GM18507 (cell line): ENCODE results near the gene PHLDA2.
A peak's percentile ranks its signal among the peaks of the same experiment; 100 is the strongest.

Experiments used
- DNase-seq: peaks from one replicate; pipeline ENCODE4 v3.0.0; 2011; ENCODE audit warnings: low read depth; ENCODE audit not compliant: insufficient read length; ENCODE audit errors: extremely low spot score
- FAIRE-seq: peaks from 2 replicates; lab custom pipeline; 2011; peaks lifted over from hg19 to GRCh38; lab: Jason Lieb, UNC

The PHLDA2 gene

DNA sequence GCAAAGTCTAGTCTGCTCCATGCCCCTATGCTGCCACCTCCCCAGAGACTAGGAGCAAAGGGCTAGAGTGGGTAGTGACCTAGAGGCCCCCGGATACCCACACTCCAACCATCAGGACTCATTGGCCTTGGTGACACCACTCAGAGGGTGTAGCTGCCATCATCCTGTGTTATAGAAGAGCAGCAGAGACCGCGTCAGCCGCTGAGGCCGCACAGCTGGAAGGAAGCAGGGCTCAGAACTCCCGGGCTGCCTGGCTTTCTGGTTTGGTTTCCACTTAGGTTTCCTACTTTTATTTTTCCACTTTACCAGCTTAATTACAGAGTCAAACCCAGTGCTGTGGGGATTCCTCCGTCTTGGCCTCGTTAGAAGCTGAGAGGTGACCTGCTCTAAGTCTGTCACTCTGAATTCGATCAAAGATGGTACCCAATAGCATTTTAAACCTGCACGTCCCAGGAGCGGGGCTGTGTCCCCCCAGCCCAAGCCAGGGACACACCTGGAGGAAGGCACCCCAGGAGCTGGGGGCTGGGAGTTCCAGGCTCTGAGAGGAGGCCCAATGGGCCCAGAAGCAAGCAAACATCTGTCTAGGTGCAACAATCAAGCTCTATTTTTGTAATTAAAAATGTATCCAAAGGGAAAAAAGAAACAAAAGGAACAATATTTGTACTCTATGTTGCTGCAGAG is 41.6 kb downstream of the PHLDA2 start:
- no peak for DNase-seq

DNA sequence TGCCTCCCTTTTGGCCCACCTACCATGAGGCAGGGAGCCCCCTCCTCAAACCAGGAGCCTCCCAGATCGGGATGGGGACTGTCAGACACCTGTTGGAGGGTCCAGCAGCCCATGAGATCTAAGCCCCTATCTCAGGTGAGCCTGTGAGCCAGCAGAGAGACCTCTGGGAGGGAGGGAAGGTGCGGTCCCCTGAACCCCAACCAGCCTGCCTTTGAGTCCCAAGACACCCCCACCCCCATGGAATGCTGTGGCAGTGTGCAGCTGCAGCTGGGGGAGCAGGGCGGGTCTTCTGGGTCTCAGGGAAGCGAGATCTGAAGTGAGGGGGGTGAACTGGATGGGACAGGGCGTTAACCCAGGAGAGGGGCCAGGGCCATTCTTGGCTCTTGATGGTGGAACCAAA is 42.3 kb downstream of the PHLDA2 start:
- DNase-seq (no peak), FAIRE-seq (no peak)

More for the DNA sequence above, 41.6 kb downstream of the PHLDA2 start:
- no peak for FAIRE-seq

DNA sequence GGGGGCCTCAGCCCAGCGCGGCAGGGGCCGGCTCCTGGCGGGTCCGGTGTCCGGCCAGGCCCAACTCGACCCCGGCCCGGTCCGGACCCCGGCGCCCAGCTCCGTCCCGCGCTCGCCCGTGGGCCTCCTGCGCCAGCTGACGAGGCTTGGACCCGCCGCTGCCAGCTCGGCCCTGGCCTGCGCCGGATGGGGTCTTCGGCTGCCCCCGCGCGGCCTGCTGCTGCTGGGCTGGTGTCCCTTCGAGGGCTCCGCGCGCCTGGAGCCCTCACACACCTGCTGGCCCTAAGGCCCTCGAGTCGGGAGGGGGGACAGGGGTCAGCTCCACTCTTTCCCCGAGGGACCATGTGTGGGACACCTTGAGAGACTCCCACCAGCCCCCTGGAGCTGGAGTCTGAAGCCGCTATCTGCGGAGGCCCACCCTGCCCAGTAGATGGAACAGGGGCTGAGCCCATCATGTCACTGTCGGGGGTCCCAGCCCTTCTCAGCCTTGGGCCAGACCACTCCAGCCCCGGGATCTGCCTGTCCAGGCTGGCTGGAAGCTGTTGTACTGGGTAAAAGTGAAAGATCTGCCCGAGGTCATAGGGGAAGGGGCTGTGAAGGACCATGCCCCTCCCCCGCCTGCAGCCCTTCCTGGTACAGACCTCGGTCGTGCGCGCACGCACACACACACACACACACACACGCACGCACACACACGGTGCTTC is 42.9 kb downstream of the PHLDA2 start:
- no peak for FAIRE-seq
- no peak for DNase-seq

DNA sequence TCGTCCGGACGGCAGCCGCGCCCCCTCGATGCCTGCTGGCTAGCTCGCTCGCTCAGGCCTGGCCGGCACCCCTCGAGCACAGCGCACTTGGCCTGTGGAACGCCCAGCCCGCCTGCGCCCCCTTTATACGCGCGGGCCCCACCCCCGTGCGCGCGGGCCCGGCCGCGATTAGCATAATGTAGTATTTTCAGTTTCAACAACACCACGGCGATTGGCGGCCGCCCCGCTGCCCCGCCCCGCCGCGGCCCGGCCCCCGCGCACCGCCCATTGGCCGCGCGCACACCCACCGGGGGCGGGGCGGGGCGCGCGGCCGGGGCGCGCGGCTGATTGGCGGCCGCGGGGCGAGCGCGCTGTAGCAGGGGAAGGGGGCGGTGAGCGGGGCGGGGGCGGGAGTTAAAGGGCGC is 43.5 kb downstream of the PHLDA2 start, which contains the start of gene CDKN1C:
TSS of gene CDKN1C (minus strand) at position 98 of the 404 bp plus-strand sequence. CDS start 319 bp downstream, outside the sequence.
- peak; percentile 84 for DNase-seq
- peak; percentile 59 for FAIRE-seq

DNA sequence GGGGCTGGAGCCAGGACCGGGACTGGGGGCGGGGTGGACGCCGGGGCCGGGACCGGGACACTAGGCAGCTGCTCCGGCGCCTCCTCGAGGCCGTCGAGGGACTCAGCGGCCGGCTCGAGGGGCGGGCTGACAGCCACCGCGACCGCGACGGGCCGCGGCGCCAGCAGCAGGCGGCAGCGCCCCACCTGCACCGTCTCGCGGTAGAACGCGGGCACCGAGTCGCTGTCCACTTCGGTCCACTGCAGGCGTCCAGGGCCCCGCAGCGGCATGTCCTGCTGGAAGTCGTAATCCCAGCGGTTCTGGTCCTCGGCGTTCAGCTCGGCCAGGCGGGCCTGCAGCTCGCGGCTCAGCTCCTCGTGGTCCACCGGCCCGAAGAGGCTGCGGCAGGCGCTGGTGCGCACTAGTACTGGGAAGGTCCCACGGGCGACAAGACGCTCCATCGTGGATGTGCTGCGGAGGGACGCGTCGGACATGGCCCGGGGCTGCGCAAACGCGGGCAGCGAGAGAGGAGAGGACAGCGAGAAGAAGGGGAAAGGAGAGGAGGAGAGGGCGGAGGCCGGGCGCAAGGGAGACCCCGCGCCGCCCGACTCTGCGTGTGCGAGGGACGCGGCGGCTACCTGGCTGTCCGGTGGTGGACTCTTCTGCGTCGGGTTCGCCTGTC is 44.1 kb downstream of the PHLDA2 start:
- DNase-seq (no peak), FAIRE-seq (no peak)

DNA sequence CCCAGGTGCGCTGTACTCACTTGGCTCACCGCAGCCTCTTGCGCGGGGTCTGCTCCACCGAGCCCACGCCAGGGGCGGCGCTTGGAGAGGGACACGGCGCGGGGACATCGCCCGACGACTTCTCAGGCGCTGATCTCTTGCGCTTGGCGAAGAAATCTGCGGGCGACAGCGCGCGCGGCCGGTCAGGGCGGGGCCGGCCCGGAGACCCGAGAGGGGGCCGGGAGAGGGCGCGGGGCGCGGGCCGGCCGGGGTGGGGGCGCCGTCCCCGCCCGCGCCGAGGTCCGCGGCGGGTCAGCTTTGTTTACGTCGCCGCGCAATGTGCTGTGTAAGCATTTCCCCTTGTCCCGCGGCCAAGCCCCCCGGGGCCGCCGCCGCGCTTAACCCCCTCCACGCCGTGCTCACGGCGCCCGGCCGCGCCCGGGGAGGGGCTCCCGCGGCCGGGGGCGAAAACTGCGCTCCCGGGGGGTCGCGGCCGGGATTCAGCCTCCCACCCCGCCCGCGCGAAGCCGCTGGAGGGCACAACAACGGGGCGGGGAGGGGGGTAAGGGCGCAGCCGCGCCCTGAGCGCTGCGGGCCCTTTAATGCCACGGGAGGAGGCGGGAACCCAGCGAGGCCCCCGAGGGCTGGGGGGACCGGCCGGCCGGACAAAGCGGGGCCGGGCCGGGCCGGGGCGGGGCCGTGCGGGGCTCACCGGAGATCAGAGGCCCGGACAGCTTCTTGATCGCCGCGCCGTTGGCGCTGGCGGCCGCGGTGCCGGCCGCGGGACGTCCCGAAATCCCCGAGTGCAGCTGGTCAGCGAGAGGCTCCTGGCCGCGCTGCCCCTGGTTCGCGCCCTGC is 45.0 kb downstream of the PHLDA2 start:
- FAIRE-seq (no peak), DNase-seq (no peak)

DNA sequence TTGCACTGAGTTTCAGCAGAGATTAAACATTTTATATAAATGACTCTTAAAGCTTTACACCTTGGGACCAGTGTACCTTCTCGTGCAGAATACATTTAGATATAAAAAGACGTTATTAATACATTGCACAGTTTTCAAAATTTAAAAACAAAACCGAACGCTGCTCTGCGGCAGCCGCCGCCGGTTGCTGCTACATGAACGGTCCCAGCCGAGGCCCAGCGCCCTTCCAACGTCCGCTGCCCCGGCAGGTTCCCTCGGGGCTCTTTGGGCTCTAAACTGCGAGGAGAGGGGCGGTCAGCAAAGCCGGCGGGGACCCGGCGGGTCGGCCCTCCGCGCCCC is 45.6 kb downstream of the PHLDA2 start:
- DNase-seq: no peak
- no peak for FAIRE-seq

DNA sequence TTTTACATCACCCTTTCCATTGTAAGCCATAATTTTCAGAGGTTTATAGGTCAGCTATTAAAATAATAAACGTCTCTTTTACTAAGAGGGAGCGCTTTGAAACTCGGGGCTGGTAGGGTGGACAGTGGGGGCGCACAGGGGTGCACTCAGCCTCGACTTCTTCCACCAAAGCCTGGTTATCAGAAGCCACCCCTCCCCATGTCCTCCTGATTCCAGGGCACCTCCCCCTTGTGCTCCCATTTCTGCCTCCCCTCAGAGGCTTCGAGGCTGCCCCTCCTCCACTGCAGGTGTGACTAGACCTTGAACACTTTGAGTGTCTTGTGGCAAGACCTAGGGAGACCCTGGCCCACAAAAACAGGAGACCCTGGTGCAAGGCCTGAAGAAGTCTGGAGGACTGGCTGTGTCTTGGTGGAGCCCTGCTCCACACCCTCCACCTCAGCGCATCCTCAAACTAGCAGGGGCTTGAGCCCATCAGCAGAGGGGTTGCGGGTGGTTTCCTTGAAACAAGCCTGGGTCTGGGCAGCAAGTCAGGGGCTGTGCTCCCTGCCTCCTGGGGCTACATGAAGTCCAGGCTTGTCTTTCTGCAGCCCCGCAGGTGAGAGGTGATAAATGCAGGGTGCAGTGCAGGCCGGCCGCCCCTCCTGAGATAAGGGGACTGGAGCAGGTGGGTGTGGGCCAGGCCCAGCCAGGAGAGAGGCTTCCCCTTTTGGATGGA is 46.7 kb downstream of the PHLDA2 start:
- DNase-seq: no peak
- no peak for FAIRE-seq

DNA sequence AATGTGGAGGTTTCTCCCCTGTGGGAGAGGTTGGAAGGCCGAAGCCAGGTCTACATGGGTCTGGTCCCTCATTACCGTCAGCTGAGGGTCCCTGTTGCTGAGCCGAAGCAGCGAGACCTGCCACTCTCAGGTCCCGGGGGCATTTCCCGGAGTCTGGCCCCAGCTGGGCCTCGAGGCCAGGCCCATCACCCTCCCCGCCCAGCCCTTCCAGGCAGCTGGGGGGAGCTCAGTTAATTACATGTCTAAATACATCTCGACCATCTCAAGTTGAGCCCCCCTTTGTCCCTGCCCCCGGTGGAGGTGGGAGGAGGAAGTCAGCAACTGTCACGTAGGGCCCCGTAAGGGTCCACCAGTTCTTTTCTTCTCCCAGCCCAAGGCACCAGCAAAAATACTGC is 47.2 kb downstream of the PHLDA2 start:
- no peak for DNase-seq
- no peak for FAIRE-seq

DNA sequence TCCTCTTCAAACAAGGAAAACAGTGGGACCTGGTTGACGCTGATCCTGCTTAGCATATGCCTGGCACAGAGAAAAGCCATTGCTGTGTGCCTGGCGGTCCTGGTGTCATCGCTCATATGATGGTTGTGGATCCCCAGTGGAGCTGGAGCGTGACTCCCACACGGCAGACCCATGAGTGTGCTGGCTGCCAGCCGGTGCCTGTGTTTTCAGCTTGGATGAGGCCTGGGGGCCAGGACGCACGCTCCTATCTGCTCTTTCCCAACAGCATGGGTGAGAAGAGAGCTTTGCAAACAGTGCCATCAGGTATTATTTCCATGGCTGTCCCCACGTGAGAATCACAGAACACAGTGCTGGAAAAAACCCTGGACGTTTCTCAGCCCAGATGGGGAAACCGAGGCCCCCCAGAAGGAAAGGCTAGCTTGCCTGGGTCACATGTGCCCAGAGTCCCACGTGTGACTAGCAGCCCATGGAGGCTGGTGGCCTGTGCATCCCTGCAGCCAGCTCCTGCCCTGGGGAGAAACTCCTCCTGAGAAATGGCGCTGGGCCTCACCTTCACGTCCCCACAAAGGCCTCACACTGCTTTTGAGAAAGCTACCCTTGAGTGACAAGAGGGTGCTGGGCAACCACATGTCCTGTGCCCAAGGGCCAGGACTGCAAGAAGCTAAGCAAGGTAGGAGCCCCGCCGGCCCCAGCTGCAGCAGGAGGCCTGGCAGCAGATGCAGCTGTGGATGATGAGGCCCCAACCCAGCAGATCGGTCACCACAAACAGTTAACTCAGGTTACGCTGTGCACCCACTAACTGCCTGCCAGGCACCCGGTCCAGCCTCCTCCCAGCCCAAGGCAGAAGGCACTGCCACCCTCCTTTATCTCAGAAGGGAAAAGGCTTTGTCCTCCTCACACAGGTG is 47.9 kb downstream of the PHLDA2 start:
- FAIRE-seq: no peak
- no peak for DNase-seq

DNA sequence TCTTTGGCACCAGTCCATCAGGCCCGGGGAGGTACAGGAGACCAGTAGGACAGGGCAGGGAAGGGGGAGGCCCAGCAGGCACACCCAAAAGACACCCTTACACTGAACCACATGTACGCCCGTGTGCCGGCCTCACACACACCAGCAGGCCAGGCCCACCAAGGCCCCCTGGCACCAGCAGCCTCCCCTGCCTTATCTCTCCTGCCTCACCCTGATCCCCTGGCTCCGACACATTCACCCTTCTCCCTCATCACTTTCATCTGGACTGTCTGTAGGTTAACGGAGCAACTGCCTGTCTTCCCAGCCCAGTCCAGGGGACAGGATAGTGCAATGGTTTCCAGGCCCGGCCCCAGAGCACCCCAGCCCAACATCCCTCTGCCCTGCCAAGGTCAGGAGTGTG is 48.6 kb downstream of the PHLDA2 start:
- FAIRE-seq: no peak

DNA sequence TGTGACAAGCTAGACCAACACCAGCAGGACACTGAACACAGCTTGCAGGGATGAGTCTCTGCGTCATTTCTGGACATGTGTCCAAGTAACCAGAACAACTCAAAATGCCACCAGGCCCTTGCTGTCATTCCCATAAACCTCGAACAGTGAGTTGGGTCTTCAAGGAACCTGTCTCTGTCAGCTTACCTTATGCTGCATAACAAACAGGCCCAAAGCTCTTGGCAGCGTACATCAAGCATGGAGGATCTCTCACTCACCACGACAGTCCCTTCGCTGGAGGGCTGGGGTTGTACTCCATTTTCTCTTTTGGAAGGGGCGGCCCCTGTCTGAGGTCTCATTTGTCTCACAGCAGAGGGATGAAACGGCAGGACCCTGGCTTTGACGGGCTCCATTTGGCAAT is 50.4 kb downstream of the PHLDA2 start:
- FAIRE-seq: no peak

More for the DNA sequence above, 48.6 kb downstream of the PHLDA2 start:
- no peak for DNase-seq

More for the DNA sequence above, 50.4 kb downstream of the PHLDA2 start:
- DNase-seq: no peak
